H1 (cell line): ENCODE measurements around the gene ERC1.

Source experiments
- CBX5 ChIP-seq: fragments of 300-800, 300-1000 bp; sonication (generic); IDR thresholded peaks from 2 replicates; pipeline ENCODE4 v1.7.1; 2016; ENCODE audit warnings: antibody characterized with exemption, low read length, low read depth
- GABPA ChIP-seq: IDR thresholded peaks from 2 replicates; pipeline ENCODE4 v1.6.1; 2011; ENCODE audit warnings: mild to moderate bottlenecking, low read length, moderate library complexity, borderline replicate concordance; ENCODE audit not compliant: insufficient read depth
- MAFK ChIP-seq: IDR thresholded peaks from 2 replicates; pipeline ENCODE4 v1.6.1; 2012; ENCODE audit warnings: low read depth, mild to moderate bottlenecking, improper control_type of control experiment, low read length
- POLR2A ChIP-seq, 2 experiments: IDR thresholded peaks; 1 replicate in 1 of 2; 2 replicates in 1 of 2; pipeline ENCODE4 v1.6.1; 2011; ENCODE audit warnings: low read depth in 2 of 2, low read length in 2 of 2, mild to moderate bottlenecking in 2 of 2; ENCODE audit errors: control extremely low read depth in 1 of 2
- SP2 ChIP-seq: IDR thresholded peaks from 2 replicates; pipeline ENCODE4 v1.6.1; 2012; ENCODE audit warnings: mild to moderate bottlenecking, low read length, inconsistent platforms

DNA sequence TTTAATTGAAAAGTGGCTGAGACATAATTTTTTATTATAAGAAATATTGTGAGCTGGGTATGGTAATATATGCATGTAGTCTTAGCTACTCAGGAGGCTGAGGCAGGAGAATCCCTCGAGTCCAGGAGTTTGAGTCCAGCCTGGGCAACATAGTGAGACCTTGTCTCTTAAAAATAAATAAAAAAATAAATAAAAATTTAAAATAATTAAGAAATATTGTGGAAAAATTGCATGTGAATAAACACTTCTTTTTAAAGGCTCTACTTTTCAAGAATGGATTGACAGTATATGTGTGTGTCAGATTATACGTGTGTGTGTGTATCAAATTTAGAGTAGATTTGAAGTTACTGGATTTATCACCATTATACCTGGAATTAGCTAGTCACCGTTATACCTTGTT lies 43.2 kb downstream of the ERC1 start:
- TF ChIP-seq MAFK (no peak), GABPA (no peak), POLR2A (IDR thresholded peaks at IDR 0.05; ENCODE audit: control extremely low read depth in 1 of 2, low read depth in 2 of 2, low read length in 2 of 2) (no peak), CBX5 (no peak), SP2 (no peak)
